ENCODE results near the gene RAD1.

RAD1 gene, protein sequence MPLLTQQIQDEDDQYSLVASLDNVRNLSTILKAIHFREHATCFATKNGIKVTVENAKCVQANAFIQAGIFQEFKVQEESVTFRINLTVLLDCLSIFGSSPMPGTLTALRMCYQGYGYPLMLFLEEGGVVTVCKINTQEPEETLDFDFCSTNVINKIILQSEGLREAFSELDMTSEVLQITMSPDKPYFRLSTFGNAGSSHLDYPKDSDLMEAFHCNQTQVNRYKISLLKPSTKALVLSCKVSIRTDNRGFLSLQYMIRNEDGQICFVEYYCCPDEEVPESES

DNA sequence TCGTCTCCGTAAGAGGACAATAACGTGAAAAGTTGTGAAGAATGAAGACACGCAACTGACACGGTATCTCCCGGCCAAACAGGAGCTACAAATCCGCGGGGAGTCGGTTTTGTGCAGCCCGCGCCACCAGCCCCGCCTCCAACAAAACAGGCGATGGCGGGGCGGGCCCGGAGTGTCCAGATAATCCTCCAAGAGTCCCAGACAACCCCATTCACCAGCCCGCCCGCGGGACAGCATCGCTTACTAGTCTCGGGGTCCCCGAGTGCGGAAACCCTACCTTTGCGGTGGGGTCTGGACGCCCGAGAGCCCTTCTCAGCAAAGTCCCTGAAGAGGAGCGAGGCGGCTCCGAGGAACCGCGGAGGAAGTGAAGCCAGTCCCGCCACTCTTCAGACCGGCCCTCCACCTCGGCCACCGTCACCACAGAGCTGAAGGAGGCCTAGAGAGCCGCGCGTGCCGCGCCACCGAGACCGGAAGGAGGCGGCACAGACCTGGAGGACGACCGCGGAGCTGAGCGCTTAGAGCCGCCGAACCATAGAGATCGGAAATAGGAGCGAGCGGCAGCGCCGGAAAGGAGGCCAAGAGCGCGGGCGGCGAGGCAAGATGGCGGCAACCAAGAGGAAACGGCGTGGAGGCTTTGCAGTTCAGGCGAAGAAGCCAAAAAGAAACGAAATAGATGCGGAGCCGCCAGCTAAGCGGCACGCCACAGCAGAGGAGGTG lies at the start of gene RAD1, which contains the start of gene BRIX1:
Gene RAD1 (minus strand): TSS at position 366 of the 717 bp plus-strand sequence. CDS start 612 bp downstream, outside the sequence.
Gene BRIX1 (plus strand): TSS at position 573 of the 717 bp plus-strand sequence. CDS start 28 bp downstream, at position 601.
- Histone ChIP-seq H3K9me3 (no peaks in the 10 kb centered on the region), H3K36me3 (replicated peaks) (peaks cover 39% of the 10 kb centered on the region), H3K4me1 (peaks cover 10% of the 10 kb centered on the region), H3K4me3 (peak within 1 kb of the TSS; percentile 78), H3K27me3 (ENCODE audit: low read depth) (no peaks in the 10 kb centered on the region)
- in situ Hi-C loops (cut with MboI; ENCODE audit: low sequenced_read_pairs) = no loop called here
- DNase-seq (ENCODE audit: low spot score in 2 of 2) = peak; percentile 92 to 96

DNA sequence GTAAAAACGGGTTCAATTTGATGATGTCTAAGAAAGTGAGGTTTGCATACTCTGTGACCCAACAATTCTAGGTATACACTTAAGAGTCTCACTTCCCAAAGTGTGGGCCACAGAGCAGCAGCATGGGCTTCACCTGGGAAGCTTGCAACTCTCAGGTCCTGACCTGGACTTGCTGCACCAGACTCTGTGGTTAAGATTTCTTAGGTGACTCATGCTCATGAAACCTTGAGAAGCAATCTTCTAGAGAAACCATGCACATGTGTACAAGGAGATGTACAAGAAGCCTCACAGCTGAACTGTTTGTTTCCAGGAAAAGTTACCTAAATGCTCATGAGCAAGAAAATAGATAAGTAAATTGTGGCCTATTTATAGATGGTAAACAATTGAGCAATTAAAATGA lies 44.0 kb upstream of the RAD1 start:
- Histone ChIP-seq H3K4me3 (no peak overlapping the region), H3K9me3 (no peaks in the 10 kb centered on the region), H3K27me3 (ENCODE audit: low read depth) (peaks cover 4% of the 10 kb centered on the region; the same call in 1 of the 2 replicates), H3K36me3 (replicated peaks) (peaks cover 1% of the 10 kb centered on the region; the same call in 1 of the 2 replicates), H3K4me1 (peaks cover 3% of the 10 kb centered on the region; the same call in 1 of the 2 replicates)
- in situ Hi-C loops (cut with MboI; ENCODE audit: low sequenced_read_pairs) = no loop called here
- no peak for DNase-seq (ENCODE audit: low spot score in 2 of 2)

DNA sequence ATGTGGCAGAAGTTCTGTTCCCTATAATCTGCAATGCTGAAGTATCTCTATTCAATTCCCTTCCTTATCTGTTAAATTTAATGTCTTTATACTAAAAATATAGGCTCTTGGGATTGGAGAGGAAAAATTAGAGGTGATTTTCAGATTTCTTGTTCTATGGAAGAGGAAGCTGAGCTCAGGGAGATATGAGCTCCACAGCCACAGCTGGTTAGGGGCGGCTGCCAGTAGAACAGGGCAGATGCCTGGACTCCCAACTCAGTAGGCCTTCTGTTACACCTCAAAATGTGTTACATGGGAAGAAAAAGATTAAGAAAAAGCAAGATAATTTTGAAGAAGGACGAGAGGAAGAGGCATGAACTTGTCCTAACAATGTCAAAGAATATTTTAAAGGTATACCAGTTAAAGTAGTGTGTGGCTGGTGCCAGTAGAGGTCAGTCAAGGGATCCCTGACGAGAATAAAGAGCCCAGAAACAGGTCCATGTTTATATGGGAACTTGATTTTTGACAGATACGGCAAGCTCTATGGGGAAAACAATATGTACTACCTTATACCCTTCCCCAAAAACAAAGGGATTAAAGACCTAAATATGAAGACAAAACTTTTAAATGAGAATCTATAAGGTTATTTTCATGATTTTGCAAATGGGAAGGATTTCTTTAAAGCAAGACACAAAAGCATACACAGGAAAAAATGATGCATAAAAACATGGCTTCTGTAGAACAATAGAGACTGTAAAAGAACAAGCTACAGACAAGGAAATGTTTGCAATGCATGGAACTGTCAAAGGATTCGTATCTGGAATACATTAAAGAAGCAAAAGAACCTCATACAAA lies 42.8 kb upstream of the RAD1 start:
- peaks cover 3% of the 10 kb centered on the region; the same call in 1 of the 2 replicates for H3K4me1 ChIP-seq

DNA sequence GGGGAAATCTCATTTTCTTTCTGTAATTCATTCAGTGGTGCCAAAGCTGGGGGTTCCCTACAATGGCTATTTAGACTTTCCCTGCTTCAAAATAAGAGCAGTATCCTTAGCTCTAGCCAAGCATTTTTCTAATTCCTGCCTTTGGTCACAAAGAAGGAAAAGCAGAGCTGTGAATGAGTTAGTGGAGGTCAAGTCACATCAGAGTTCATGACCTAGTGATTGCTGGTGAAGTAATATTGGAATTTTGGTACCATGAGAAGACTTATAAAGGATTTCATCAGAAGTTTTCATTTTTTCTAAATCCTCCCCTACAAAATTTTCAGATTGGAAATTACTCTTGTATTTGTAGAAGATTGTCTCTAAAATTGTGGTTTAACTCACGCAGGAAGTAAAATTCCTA lies 42.0 kb upstream of the RAD1 start:
- DNase-seq (ENCODE audit: low spot score in 2 of 2) = no peak
- peaks cover 3% of the 10 kb centered on the region; the same call in 1 of the 2 replicates for H3K4me1 ChIP-seq
- H3K36me3 ChIP-seq (replicated peaks) = peaks cover 9% of the 10 kb centered on the region
- in situ Hi-C loops (cut with MboI; ENCODE audit: low sequenced_read_pairs) = no loop called here
- no peak overlapping the region for H3K4me3 ChIP-seq
- H3K9me3 ChIP-seq = no peaks in the 10 kb centered on the region
- no peaks in the 10 kb centered on the region for H3K27me3 ChIP-seq (ENCODE audit: low read depth)

More for the DNA sequence above, 42.8 kb upstream of the RAD1 start:
- Histone ChIP-seq H3K4me3 (no peak overlapping the region), H3K27me3 (ENCODE audit: low read depth) (peaks cover 2% of the 10 kb centered on the region; the same call in 1 of the 2 replicates), H3K9me3 (no peaks in the 10 kb centered on the region), H3K36me3 (replicated peaks) (peaks cover 7% of the 10 kb centered on the region; the same call in 1 of the 2 replicates)
- in situ Hi-C loops (cut with MboI; ENCODE audit: low sequenced_read_pairs) = no loop called here
- DNase-seq (ENCODE audit: low spot score in 2 of 2) = peak; percentile 56 to 59

DNA sequence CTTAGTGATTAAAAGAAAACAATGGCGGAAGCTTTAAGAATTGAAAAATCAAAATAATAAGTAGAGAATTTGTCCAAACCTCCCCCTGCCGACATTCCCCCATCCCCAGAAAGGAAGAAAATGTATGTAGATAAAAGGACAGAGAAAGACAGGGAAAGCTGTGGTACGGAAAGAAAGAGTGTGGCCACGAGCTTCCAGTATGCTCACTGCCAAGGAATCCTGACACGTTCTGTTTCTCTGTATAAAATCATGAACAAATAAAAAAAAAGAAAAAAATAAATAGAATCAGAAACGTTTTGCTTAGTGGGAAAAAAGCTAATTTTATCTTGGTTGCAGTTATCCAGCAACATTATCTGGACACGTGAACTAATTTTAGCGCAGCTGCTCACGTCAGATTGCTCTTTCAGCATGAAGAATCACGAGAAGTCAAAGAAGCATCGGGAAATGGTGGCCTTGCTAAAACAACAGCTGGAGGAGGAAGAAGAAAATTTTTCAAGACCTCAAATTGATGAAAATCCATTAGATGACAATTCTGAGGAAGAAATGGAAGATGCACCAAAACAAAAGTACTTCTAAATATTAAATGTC lies 29.2 kb upstream of the RAD1 start:
- no peak for DNase-seq (ENCODE audit: low spot score in 2 of 2)
- H3K4me1 ChIP-seq = no peaks in the 10 kb centered on the region
- in situ Hi-C loops (cut with MboI; ENCODE audit: low sequenced_read_pairs) = no loop called here
- no peaks in the 10 kb centered on the region for H3K27me3 ChIP-seq (ENCODE audit: low read depth)
- H3K36me3 ChIP-seq (replicated peaks) = peaks cover 69% of the 10 kb centered on the region
- no peaks in the 10 kb centered on the region for H3K9me3 ChIP-seq
- H3K4me3 ChIP-seq = no peak overlapping the region

DNA sequence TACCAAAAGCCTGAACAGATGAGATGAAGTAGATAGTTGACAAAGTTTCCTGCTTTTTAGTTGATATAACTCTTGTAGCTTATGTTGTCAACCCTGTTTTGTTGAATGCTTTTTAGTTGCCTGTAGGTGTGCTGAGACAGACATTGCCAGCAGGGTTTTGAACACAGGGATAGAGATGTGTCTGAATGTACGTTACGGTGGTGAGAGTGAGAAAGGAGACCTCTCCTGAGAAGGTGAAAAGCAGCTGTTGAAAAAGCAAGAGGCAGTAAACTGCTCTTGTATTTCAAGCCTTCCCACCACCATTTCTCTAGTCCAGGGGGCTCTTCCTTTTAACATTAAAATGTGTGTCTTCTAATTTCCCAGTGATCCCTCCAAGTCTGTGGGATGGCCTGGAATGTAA lies 28.7 kb upstream of the RAD1 start:
- in situ Hi-C loops (cut with MboI; ENCODE audit: low sequenced_read_pairs) = no loop called here
- H3K4me1 ChIP-seq = no peaks in the 10 kb centered on the region
- no peak for DNase-seq (ENCODE audit: low spot score in 2 of 2)
- H3K9me3 ChIP-seq = no peaks in the 10 kb centered on the region
- H3K4me3 ChIP-seq = no peak overlapping the region
- peaks cover 71% of the 10 kb centered on the region for H3K36me3 ChIP-seq (replicated peaks)
- H3K27me3 ChIP-seq (ENCODE audit: low read depth) = no peaks in the 10 kb centered on the region

DNA sequence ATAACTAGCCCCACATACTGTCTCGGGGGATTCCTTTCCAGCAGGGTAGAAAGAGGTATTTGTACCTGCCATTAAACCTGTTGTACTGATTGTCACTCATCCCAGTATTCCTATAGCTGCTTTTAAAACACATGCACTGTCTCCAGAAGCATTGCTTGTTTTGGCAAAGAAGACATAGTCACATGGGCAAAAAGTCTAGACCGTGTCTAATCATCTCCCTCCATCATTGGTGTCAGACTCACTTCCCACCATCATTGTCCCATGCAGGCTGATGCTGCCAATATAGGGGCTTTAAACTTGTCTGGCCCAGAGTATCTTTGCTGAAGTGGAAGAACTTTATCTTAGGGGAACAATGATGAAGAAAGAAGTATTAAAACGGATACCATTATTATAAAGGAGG lies 26.6 kb upstream of the RAD1 start:
- no peaks in the 10 kb centered on the region for H3K4me1 ChIP-seq
- peaks cover 82% of the 10 kb centered on the region for H3K36me3 ChIP-seq (replicated peaks)
- in situ Hi-C loops (cut with MboI; ENCODE audit: low sequenced_read_pairs) = no loop called here

DNA sequence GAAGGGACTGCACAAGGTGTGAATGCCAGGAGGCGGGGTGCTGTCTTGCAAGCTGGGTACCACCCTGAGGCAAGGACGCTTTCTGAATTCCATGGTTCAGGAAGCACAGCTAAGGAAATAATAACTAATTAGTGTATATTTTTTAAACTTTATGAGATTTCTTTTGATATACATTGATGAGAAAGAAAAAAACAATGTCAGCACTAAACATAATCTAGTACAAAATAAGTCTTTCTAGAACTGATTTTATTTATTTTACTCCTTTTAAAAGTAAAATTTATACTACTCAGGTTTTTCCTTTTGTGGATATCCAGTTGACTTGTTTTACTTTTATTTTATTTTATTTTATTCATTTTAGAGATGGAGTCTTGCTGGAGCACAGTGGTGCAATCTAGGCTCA lies 17.6 kb upstream of the RAD1 start:
- H3K4me3 ChIP-seq = no peak overlapping the region
- DNase-seq (ENCODE audit: low spot score in 2 of 2) = no peak
- H3K36me3 ChIP-seq (replicated peaks) = peaks cover 35% of the 10 kb centered on the region
- no peaks in the 10 kb centered on the region for H3K9me3 ChIP-seq
- H3K27me3 ChIP-seq (ENCODE audit: low read depth) = no peaks in the 10 kb centered on the region
- in situ Hi-C loops (cut with MboI; ENCODE audit: low sequenced_read_pairs) = no loop called here
- H3K4me1 ChIP-seq = peaks cover 16% of the 10 kb centered on the region

More for the DNA sequence above, 26.6 kb upstream of the RAD1 start:
- no peak for DNase-seq (ENCODE audit: low spot score in 2 of 2)
- H3K9me3 ChIP-seq = no peaks in the 10 kb centered on the region
- no peak overlapping the region for H3K4me3 ChIP-seq
- no peaks in the 10 kb centered on the region for H3K27me3 ChIP-seq (ENCODE audit: low read depth)

DNA sequence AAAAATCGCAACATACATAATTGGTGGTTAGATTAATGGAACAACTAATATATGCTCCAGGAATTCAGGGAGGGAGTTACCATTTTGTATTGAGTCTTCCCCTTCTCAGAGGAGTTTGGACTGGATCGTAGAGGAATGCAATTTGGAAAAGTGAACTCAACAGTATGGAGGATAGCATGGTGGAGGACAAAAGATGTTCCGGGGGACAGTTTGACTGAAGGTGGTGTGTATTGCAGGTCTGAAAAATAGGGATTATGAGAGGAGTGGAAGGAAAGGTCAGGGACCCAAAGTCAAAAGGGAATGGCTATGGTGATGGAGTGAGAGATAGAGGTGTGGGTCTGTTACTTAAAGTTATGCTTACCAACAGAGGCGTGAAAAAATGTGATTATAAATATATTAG lies 15.6 kb upstream of the RAD1 start:
- Histone ChIP-seq H3K9me3 (no peaks in the 10 kb centered on the region), H3K27me3 (ENCODE audit: low read depth) (no peaks in the 10 kb centered on the region), H3K4me3 (peak overlapping the region; percentile 69), H3K36me3 (replicated peaks) (peaks cover 26% of the 10 kb centered on the region), H3K4me1 (peaks cover 16% of the 10 kb centered on the region)
- in situ Hi-C loops (cut with MboI; ENCODE audit: low sequenced_read_pairs) = no loop called here
- no peak for DNase-seq (ENCODE audit: low spot score in 2 of 2)

DNA sequence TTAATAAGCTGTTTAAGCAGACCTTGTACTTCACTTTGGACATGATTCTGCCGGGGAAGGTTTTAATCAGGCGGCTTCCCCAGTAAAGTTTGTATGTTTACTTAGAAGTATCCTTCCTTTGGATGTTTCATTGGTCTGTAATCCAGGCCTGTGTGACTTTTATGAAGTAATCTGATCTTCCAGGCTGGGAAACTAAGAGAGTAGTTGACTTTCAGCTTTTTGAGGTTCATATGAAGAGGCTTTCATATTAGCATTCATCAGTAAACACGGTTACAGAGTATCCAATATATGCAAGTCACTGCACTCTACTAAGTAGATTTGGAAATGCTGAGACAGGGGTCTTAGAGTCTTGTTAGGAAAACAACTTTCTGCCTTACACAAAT lies 15.1 kb upstream of the RAD1 start:
- Histone ChIP-seq H3K36me3 (replicated peaks) (peaks cover 26% of the 10 kb centered on the region), H3K4me1 (peaks cover 16% of the 10 kb centered on the region), H3K27me3 (ENCODE audit: low read depth) (no peaks in the 10 kb centered on the region), H3K4me3 (peak overlapping the region; percentile 69), H3K9me3 (no peaks in the 10 kb centered on the region)
- in situ Hi-C loops (cut with MboI; ENCODE audit: low sequenced_read_pairs) = no loop called here
- no peak for DNase-seq (ENCODE audit: low spot score in 2 of 2)

DNA sequence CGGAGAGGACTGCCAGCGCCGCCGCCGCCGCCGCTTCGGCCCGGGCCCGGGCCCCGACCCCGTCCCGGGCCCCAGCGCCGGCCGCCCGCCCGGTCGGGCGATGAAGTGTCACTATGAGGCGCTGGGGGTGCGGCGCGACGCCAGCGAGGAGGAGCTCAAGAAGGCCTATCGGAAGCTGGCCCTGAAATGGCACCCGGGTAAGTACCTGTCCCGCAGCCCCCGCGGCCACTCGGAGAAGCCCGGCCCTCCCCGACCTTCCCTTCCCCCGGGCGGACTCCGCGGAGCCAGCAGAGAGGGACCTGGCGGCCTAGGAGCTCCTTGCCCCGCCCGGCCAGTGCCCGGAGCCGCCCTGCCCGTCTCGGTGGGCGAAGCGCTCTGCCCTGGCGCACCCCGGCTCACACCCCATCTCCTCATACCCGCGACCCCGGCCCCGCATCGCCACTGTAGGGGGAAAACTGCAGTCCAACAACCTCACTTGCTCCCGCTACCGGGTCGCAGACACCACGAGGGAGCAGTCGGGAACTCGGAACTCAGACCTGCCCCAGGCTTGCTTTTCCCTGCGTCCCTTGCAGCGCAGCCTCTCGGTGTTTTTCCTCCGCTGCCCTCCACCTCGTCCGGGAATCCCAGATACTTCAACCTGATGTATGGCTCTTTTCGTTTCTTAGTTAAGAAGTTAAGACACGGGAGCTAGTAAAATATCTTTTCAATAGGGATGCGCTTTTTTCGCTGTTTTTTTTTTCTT lies 14.6 kb upstream of the RAD1 start:
- peak overlapping the region; percentile 69 for H3K4me3 ChIP-seq
- H3K36me3 ChIP-seq (replicated peaks) = peaks cover 30% of the 10 kb centered on the region
- in situ Hi-C loops (cut with MboI; ENCODE audit: low sequenced_read_pairs) = no loop called here
- peak; percentile 53 to 83 for DNase-seq (ENCODE audit: low spot score in 2 of 2)
- no peaks in the 10 kb centered on the region for H3K9me3 ChIP-seq
- no peaks in the 10 kb centered on the region for H3K27me3 ChIP-seq (ENCODE audit: low read depth)
- H3K4me1 ChIP-seq = peaks cover 16% of the 10 kb centered on the region

DNA sequence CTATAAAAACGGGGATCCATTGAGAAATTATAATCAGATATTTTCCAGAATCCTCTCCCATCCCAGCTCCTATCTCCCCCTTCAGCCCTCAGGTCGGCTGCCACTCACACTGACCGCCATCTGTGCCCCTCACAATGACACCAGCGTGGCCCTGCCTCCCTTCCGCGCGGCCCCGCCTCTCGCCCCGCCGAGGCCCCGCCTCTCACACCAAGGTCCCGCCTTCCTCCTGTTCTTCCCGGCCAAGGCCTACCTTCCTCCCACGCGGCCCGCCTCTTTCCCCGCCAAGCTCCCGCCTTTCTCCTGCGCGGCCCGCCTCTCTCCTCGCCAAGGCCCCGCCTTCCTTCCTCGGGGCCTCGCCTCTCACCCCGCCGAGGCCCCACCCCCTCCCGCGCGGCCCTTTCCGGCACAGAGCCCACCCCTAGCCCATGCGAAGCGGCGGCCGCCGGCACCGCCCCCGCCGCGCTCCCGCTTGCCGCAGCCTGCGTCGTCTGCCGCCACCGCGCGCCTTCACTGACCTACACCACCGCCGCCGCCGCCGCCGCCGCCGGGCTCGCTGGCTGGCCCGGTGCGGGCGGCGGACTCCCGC lies 13.9 kb upstream of the RAD1 start, which contains the start of gene DNAJC21:
Gene DNAJC21 (plus strand): TSS at position 426 of the 586 bp plus-strand sequence. CDS start 261 bp downstream, outside the sequence.
- H3K27me3 ChIP-seq (ENCODE audit: low read depth) = no peaks in the 10 kb centered on the region
- no peaks in the 10 kb centered on the region for H3K9me3 ChIP-seq
- peaks cover 33% of the 10 kb centered on the region for H3K36me3 ChIP-seq (replicated peaks)
- in situ Hi-C loops (cut with MboI; ENCODE audit: low sequenced_read_pairs) = no loop called here
- peak; percentile 97 to 98 for DNase-seq (ENCODE audit: low spot score in 2 of 2)
- H3K4me1 ChIP-seq = peaks cover 16% of the 10 kb centered on the region
- H3K4me3 ChIP-seq = peak within 1 kb of the TSS; percentile 69
